GM21723 (cell line): ENCODE data around the gene CEP350.

ENCODE experiments used
- ATAC-seq: cut with Tn5 transposase; IDR thresholded peaks from one replicate; pipeline ENCODE4 v1.9.1; 2021; ENCODE audit warnings: mild to moderate bottlenecking, moderate library complexity; ENCODE audit not compliant: unreplicated experiment

CEP350 gene

DNA sequence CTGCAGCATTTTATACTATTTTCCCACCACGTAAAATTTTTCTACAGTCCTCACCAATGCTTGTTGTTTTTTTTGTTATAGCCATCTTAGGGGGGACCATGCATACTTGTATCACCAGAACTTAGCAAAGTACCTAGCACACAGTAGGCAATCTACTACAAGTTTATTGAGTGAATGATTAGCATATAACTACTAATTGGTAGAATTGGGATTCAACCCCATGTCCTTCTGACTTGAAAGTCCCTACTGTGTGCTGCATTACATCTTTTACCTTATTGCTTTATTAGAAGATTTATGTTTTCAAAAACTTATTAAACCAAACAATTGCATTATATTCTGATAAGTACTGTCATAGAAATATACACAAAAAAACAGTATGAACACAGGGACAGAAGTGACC lies 92.1 kb downstream of the CEP350 start:
- no peak for ATAC-seq

DNA sequence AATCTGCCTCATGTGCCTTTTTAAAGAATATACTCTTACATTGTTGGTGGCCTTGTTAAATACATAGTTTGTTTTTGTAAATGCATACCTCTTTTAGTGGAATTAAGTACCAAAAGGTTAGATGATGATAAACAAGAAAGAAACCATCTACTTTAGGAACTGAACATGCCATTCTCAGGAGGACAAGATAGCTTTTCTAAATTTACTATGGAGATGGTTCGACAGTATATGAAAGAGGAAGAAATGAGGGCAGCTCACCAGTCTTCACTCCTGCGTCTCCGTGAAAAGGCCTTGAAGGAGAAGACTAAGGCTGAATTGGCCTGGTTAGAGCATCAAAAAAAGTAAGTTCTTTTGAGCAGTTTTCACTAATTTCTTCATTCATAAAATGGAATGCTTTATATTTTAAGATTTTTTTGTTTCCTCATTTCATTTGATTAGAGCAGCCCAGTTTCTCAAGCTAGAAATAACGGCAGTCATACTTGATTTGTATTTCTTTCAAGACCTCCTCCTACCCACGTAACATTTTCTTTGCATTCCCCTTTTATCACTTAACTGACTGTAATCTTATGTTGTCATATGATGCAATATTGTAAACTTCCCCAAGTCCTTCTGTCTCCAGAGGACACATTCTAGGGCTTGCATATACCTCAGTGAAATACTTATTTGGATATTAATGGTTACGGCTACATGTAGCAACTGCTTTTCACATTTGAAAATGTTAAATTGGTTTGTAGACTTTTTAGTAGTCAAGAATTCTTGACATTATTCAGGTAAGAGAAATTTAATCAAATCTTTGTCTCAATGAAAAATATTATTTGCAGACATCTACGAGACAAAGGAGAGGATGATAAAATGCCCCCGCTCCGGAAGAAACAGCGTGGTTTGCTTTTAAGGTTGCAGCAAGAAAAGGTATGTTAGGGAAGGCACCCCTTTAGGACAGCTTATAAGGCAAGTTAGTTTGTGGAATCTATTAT lies 99.3 kb downstream of the CEP350 start:
- ATAC-seq, result no peak

DNA sequence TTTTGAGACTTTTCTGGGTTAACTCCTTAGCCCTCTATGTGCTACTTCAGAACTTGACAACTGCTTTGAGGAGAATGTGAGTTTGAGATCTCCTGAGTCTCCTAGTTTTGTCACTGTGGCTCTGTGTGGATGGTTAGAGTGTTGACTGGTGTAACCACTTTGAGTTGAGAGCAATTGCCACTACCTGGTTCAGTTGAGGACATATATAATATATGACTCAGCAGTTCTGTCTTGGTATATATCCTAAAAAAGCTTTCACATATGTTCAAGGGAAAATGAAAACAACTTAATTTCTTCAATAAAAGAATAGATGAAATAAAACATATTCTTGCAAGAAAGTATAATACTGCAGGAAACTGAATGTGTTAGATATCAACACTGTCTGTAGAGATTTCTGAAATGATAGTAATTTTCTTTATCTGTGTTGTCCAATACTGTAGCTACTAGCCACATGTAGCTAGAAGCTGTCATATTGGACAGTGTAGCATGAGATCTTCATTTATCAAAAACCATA lies 103.3 kb downstream of the CEP350 start:
- ATAC-seq, result no peak

DNA sequence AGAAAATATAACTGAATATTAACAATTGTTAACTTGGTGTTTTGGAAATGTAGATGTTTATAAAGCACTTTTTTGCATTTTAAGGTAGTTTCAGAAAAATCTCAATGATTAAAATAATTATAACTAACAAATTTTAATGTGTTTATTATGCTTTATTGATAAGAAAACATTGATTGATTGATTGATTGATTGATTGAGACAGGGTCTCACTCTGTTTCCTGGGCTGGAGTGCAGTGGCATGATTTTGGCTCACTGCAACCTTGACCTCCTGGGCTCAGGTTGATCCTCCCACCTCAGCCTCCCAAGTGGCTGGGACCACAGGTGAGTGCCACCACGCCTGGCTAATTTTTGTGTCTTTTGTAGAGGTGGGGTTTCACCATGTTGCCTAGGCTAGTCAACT lies 106.4 kb downstream of the CEP350 start:
- no peak for ATAC-seq

DNA sequence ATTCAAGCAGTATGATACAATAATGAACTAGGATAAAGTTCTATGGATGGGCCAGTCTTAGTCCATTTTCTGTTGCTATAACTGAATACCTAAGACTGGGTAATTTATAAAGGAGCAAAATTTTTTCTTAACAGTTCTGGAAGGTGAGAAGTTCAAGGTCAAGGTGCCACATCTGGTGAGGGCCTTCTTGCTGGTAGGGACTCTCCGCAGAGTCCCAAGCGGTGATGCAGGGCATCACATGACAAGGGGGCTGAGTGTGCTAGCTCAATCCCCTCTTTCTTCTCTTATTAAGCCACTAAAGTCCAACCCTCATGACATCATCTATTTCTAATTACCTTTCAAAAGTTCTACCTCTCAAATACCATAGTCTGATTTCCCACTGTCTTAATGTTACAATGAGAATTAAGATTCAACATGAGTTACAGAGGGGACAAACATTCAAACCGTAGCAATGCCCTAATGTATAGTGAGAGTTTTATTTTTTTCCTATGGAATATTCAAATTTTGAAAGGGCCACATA lies 107.9 kb downstream of the CEP350 start:
- ATAC-seq, result no peak

DNA sequence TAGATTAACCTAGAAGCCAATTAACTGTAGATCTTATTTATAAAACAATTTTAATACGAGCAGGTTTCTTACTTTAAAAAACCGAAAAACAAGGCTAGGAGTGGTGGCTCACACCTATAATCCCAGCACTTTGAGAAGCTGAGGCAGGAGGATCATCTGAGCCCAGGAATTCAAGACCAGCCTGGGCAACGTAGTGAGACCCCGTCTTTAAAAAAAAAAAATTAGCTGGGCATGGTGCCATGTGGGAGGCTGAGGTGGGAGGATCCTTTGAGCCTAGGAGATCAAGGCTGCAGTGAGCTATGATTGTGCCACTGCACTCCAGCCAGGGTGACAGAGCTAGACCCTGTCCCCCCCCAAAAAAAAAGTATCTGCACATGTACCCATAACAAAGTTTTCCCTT lies 110.8 kb downstream of the CEP350 start:
- no peak for ATAC-seq

DNA sequence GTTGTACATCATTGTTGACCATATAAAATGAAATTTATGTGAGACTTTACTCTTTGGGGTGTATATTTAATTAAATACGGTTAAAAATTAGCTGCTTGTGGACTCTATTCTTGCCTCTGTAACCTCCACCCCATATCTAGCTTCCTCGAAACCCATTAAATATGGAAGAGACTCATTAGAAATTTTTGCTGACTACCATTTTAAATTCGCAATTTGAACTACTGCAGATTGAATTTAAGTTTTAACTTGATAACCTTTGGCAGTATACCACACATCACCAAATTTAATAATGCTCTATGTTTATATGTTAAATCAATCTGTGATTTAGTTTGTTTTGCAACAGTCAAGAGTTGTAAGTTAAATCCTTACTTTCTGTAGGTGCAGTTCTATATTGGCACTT lies 111.5 kb downstream of the CEP350 start:
- no peak for ATAC-seq

DNA sequence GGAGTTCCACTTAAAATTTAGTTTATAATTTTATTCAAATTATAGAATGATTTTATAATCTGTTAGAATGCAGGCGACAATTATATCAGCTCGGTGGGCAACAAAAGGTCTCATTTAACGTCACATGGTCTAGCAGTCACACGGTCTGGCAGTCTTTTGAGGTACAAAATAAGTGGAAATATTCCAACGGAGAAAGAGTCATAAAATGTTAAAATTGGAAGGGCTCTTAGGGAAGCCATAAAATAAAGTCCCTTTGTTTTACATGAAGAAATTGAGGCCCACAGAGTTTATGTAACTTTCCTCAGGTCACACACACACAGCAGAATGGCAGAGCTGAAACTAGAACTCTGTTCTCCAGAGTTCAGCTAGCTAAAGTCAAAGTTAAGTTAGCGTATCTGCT lies 115.7 kb downstream of the CEP350 start:
- no peak for ATAC-seq

DNA sequence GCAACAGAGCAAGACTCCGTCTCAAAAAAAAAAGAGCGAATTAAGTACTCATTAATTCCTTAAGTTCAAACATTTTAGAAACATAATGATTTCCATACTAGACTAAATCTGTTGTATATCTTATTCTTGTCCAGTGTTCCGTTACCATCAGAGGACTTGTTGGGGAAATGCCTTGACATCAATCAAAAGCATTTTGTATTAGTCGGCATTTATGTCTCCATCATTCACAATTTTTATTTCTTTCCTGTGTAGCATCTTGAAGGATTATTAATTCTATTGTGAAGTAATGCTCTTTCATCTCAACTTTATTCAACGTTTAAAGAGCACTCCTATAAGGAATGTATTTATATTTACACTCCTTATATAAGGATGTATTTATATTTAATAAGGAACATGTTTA lies 117.1 kb downstream of the CEP350 start:
- no peak for ATAC-seq

DNA sequence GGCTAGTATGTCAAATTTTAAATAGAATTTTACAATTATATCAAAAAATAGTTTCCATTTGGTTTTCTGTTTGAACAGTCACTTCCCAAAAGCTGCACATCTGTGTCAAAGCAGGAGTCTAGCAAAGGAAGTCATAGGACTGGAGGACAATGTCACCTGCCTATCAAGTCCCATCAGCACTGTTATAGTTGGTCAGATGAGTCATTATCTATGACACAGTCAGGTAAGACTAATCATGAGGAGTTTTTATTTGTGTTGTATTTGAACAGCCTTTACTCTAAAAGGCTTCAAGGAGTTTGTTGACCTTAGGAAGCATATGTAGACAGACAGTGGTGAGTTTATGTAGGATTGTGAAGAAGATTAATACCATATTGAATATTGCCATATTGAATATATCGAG lies 125.8 kb downstream of the CEP350 start:
- no peak for ATAC-seq

DNA sequence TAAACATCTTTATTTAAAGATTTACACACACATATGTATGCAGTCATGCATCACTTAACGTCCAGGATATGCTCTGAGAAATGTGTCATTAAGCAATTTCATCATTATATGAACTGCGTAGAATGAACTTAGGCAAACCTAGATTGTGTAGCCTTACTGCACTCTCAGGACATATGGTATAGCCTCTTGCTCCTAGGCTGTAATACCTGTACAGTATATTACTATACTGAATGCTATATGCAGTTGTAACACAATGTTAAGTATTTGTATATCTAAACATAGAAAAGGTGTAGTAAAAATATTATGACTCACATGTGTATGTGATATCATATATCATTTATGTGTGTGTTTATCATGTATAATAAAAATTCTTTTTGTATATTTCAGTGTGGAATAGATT lies 126.9 kb downstream of the CEP350 start:
- no peak for ATAC-seq

DNA sequence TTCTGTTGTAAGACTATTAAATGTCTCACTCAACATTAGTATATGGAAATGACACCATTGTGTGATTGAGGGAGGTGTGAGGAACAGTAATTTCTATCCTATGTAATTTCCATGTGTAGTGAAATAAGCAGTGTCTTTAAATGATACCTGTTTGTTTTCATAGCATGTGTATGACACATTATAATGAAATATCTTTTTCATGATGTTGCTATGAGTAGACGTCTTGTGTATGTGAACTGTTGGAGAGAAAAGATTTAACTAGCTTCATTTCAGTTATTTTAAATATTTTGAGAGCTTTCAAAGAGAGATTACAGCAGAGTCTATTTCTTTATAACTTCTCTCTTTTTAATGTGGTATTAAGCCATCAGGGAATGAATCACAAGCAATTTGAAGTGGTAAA lies 128.6 kb downstream of the CEP350 start:
- no peak for ATAC-seq

DNA sequence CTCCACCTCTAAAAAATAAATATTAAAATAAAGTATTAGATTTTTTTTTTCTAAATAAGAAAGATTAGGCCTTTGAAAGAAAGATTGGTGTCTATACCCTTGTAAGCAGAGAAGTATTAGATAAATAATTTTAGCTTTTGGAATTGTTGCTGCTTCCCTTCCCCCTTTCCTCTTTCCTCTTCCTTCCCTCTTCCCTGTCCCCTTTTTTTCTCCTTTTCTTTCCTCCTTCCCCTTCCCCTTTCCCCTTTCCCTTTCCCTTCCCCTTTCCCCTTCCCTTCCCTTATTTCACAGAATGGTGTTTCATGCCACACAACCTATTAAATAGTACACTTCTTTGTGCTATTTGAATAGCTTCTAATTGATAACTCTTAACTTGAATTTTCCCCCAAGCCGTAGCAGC lies 130.3 kb downstream of the CEP350 start:
- ATAC-seq, result no peak

DNA sequence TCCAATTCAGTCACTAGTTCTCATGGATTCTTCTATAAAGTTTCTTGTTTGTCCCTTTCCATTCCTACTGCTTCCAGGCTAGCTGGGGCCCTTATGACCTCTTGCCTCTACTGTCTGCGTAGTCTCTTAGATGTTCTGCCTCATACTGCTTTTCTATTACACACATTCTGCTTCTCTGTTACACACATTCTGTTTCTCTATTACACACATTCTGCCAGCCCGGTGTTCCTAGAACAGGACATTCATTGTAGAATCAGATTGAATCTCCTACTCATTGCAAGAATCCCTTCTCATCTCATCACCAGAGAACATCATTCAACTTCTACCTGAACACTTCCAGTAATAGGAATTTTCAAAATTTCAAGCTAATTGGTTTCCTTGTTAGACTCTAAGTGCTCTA lies 130.7 kb downstream of the CEP350 start:
- ATAC-seq, result no peak

DNA sequence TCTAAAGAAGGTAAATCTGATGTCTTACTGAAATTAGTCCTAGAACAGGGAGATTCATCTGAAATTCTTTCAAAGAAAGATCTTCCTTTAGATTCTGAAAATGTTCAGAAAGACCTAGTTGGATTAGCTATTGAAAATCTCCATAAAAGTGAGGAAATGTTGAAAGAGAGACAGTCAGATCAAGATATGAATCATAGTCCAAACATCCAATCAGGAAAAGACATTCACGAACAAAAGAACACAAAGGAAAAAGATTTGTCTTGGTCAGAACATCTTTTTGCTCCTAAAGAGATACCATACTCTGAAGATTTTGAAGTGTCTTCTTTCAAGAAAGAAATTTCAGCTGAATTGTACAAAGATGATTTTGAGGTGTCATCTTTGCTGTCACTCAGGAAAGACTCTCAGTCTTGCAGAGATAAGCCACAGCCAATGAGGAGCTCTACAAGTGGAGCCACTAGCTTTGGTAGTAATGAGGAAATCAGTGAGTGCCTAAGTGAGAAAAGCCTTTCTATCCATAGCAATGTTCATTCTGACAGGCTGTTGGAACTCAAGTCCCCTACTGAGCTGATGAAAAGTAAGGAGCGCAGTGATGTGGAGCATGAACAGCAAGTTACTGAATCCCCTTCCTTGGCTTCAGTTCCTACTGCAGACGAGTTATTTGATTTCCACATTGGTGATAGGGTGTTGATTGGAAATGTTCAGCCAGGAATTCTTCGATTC lies 138.5 kb downstream of the CEP350 start:
- ATAC-seq, result no peak

DNA sequence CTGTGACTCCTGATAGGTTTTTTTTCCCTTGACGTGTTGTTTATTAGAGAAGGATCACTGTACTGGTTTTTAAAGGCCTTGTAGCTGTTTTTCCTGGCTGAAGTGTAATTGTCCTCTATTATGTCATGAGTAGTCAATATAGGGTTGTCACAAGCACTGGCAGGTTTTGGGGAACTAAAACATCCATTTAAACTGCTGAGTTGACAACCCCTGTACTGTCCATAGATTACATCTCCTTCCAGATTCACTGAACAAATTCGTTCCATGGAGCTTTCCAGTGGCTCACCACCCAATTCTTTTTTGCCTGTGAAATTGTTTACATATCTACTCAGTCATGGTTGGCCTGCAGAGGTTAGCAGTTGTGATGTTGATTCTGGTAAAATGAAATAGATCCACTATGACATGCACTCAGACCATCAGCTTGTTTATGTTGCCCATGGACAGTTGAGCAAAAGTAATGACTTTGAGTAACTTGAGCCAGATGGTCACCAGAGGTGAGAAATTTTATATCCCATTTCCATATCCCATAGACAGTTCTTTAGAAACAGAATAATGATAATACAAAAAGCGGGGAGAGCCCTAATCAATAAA lies 140.2 kb downstream of the CEP350 start:
- no peak for ATAC-seq

DNA sequence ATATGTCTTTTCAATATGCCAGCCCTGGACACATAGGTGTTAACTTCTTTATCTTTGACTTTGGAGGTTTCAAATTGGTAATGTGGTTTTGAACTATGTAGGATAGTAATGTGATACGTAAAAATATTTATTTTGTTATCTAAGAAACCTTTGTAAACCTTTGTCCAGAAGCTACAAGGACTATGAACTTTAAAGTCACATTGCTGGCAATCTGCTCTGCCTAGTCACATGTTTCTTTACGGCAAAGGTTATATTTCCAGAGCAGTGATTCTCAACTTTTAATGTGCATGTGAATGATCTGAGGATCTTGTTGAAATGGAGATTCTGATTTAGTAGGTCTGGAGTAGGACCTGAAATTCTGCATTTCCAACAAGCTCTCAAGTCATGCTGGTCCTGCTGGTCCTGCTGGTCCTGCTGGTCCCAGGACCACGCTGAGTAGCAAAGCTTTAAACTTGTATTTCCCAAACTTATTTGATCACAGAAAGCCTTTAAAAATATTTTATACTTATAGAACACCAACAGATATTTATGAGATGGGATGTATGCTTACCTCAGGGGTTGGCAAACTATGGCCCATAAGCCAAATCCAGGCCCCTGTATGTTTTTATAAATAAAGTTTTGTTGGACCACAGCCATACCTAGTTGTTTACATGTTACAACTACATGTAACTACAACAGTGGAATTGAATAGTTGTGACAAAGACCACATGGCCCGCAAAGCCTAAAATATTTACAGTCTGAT lies 142.1 kb downstream of the CEP350 start:
- ATAC-seq, result no peak

DNA sequence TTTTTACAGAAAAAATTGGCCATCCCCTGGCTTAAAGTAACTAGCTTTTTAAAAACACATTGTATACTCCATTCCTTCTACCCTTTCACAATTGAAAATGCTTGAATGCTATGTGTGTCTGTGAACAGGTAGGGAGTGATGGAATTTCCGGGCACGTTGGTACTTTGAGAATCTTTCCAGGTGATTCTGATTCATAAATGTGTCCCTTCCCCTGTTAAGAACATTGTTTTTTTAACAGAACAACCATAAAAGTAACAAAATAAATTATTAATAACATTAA lies 142.7 kb downstream of the CEP350 start:
- ATAC-seq, result no peak

DNA sequence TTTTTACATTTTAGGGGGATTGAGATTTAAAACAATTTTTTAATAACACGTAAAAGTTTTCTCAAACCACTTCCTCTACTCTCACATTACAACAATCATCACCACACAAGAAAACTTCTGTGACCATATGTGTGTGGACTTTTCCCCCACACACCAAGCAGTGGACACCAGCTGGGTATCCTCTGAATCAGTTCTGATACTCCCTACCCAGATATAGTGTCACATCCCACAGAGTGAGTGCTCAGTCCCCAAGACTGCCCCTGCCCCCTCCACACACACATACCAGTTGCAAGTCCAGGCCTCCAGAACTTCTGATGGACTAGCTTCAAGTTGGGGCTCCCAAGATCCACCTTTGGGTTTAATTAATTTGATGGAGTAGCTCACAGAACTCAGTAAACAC lies 146.8 kb downstream of the CEP350 start:
- ATAC-seq, result no peak

DNA sequence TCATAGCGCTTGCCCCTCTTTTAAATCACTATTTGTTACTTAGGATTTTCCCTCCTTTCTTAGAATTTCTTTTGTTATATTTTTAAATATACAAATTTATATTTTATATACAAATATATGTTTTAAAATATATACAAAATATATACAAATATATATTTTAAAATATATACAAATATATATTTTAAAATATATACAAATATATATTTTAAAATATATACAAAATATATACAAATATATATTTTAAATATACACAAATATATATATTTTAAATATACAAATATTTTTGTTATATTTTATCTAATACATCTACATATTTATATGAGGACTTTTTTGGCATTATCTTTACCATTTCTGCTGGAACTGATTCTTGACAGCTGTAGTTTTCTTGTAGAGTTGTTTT lies 149.2 kb downstream of the CEP350 start:
- no peak for ATAC-seq

DNA sequence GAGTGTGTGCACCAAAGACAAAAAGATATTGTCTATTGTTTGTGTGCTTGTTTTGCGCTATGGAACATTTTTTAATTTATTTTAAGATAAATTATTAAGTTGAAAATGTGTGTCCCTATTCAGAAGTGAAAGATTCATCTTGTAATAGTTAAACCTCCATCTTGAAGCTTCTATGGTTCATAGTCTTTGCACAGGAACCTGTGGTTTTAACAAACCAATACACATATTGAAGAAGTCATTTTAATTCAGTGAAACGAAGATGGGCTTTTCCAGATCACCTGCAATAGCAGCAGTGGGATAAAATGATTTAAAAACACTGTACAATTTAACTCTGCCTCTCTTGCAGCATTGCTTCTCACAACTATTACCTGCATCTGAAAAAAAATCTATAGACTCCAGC lies 157.5 kb downstream of the CEP350 start:
- no peak for ATAC-seq
